ENCODE measurements around the gene SMAD3. TPM values are rescaled to one million over a fixed set of nuclear protein-coding genes. Genes with fewer than 3 reads are reported as not detected.

The SMAD3 gene
- total RNA-seq, 1 donor from 2014 or later = 58.8 TPM

DNA sequence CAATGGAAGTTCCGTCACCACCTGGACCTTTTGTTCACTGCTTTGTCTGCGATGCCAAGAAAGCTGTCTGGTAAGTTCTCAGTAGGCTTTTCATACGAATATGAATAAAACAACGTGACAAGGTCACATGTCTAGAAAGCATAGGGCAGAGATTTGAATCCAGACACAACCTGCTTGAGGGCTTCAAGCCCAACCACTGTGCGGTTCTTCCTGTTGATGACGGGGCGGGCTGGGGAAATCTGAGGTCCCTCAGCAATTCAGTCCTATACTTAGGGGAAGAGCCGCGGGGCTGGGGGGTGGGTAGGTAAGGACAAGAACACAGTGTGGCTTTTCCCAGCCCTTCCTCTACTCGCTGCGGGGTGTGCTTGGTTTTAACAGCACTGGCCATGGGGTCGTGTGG, 32.4 kb upstream of the SMAD3 start:
- intact Hi-C loops (cut with DNase I) = no loop called here
- DNase-seq (ENCODE audit: low spot score) = no peak
- ATAC-seq = no peak

- intact Hi-C loops (cut with DNase I) = no loop called here
- peak; percentile 63 for ATAC-seq
- no peak for DNase-seq (ENCODE audit: low spot score)
Observed at GRCh38 chr15:67033571-67034044, 31.8 kb upstream of the SMAD3 start.

GRCh38 chr15:67035886-67036285, 29.5 kb upstream of the SMAD3 start:
- intact Hi-C loops (cut with DNase I) = no loop called here
- DNase-seq (ENCODE audit: low spot score) (no peak), ATAC-seq (peak; percentile 51)

DNA sequence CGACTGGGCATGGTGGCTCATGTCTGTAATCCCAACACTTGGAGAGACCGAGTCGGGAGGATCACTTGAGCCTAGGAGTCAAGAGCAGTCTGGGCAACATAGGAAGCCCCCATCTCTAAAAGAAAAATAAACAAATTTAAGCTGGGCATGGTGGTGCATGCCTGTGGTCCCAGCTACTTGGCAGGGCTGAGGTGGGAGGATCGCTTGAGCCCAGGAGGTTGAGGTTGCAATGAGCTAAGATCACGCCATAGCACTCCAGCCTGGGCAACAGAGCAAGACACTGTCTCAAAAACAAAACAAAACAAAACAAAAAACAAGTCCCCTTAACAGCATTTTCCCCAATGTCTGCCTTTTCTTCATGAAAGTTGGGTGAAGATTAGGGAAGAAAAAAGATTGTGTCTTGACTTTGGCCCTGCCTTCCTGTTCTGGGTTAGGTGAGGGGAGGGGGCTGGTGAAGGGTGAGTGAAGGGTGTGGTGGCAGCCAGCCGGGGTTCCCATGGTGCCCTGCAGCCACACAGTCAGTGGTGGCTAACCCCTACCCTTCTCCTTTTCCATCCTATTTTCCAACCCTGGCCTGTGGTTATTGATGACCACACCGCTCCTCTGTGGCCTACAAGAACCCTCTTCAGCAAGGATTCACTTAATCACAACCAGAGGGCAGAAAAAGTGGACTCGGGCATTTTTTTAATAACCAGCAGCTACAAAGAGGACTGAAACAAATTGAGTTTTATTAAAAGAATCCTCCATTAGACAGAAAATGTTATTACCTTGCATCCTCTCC, 28.4 kb upstream of the SMAD3 start:
- no peak for DNase-seq (ENCODE audit: low spot score)
- ATAC-seq = no peak
- intact Hi-C loops (cut with DNase I) = no loop called here

DNA sequence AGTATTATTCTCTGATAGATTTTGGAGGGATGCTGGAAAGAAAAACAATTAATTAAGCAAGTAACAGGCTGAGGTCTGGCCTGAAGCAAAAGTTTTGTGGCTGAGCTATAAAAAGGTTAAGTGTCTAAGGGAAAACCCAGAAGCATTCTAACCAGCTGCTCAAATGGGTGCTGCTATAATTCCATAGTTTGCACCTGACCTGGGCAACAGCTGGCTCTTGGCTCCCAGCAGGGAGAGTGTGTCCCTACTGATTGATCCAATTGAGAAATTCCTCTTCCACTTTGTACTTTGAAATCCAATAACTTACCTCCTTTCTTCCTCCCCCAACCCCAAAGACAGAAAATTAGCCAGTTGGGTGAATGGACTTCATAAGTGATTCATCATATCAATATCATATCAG, 27.7 kb upstream of the SMAD3 start:
- DNase-seq (ENCODE audit: low spot score) (no peak), ATAC-seq (no peak)
- intact Hi-C loops (cut with DNase I) = no loop called here

DNA sequence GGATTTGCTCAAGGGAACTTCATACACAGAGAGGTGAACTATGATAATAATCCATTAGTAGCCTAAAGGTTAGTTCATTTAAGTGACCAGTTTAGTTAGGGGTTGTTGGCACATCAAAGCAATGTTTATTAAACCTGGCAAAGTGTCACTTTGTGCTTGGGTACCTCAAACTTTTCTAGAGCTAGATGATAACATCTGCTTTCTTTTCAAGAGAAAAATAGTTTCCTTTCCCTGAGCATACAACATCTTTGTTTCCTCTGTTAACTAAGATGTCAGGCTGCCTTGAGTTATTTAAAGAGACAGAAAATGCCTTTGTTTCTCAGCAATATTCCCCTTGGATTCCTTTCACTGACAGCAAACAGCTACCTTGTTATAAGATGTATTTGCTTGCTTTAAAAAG, 26.7 kb upstream of the SMAD3 start:
- intact Hi-C loops (cut with DNase I) = no loop called here
- no peak for DNase-seq (ENCODE audit: low spot score)
- ATAC-seq = no peak

GRCh38 chr15:67039384-67040075, 25.9 kb upstream of the SMAD3 start:
- intact Hi-C loops (cut with DNase I) = no loop called here
- ATAC-seq (no peak), DNase-seq (ENCODE audit: low spot score) (no peak)

DNA sequence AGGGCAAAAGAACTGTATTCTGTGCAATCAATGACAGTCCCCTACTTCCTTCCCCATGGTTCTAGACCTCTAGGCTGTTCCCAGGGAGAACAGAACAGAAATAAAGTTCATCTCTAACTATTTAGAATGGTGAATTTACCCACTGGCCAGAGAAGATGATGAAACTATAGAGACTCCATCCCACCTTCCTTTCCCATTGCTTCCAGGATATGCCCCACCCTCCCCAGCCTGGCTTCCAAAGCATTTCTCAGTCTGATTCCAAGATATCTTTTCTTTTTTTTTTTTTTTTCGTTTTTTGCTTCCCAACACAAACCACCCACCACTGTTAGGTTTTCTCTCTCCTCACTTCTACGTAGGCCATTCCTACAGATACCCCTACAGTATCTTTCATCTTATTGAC, 25.1 kb upstream of the SMAD3 start:
- ATAC-seq (no peak), DNase-seq (ENCODE audit: low spot score) (no peak)
- intact Hi-C loops (cut with DNase I) = no loop called here

- intact Hi-C loops (cut with DNase I) = no loop called here
- peak; percentile 59 for ATAC-seq
- DNase-seq (ENCODE audit: low spot score) = no peak
Observed at GRCh38 chr15:67042551-67043142, 22.8 kb upstream of the SMAD3 start.

DNA sequence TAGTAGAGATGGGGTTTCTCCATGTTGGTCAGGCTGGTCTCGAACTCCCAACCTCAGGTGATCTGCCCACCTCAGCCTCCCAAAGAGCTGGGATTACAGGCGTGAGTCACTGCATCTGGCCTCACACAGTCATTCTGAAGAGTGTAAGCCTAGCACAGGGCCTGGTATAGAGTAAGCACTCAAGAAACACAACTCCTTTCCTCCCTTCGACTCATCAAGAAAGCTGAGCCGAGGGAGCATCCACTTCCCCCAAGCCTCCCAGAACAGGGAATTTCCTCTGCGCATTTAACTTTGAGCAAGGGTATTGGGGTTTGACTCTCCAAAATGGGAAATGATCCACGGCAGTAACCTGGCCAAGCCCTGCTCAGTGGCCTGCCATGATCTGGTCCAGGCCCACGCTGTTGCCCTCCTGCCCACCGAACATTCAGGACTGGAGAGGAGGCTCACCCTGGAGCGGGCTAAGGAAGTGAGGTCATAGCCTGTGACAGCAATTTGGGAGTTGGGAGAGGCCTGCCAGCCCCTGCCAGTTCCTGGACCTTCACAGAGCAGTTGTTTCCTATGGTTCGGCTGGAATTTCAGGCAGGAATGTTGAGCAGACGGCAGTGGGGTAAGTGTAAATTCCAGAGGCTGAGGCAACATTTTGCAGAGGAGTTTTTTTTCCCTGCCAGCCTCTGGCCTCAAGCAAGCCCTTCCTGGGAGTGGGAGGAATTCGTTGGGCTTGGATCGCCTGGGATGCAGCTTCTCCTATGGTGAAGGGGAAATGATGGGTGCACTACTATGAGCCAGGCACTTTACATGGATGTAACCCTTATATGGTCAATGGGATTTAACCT, 21.2 kb upstream of the SMAD3 start:
- ATAC-seq = peak; percentile 38
- no peak for DNase-seq (ENCODE audit: low spot score)
- intact Hi-C loops (cut with DNase I) = no loop called here

DNA sequence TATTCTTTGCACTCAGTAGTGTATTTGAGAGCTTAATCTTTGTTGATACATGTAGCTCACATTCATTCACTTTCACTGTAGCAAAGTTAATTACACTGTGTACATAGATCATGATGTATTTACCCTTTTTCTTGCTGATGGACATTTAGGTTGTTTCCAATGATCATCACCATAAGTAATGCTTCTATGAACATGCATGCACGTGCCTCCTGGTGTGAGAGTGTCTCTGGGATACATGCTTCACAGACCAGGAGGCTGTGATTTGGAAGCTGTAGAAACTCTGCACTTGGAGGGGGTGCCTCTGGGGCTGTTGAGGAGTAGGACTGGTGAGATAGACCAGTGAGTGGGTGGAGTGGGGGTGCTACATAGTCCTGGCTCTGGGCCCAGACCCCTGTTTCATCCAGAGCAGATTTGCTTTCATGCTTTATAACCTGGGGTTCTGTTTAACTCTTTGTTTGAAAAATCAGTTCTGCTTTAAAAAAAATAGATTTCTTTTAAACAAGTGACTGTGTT, 18.2 kb upstream of the SMAD3 start:
- no peak for ATAC-seq
- intact Hi-C loops (cut with DNase I) = no loop called here
- DNase-seq (ENCODE audit: low spot score) = no peak

- ATAC-seq (peak; percentile 43), DNase-seq (ENCODE audit: low spot score) (no peak)
- intact Hi-C loops (cut with DNase I) = no loop called here
Observed at GRCh38 chr15:67048281-67049279, 16.8 kb upstream of the SMAD3 start.

DNA sequence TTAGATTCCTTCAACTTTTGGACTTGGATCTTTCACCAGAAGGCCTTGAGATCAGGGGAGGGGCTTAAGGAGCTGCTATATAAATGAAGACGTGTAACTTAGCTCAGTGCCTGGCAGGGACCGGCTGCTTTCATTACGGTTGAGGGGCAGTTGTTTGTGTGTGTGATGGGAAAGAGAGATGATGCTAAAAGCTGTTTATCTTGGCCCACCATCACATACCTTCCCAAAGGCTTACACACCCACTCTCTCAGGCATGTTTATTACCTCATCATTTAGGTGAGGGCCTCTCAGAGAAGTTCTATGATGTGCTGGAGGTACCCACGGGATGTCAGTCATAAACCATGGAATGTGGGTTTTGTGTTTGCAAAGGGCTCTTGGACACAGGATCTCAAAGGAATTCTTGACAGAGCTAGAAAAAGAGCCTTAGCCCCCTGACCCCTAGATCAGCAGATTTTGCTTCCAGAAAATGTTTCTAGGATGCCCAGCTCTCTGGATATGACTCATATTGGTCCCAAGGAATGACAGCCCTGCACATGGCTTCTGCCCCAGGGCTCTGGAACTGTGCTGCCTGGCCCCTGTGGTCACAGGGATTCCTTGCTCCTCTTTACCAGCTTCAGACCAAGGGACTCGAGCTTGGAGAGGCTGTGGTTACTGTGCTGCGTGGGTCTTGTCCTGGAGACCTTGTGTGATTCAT, 15.9 kb upstream of the SMAD3 start:
- DNase-seq (ENCODE audit: low spot score) (no peak), ATAC-seq (peak; percentile 54)

DNA sequence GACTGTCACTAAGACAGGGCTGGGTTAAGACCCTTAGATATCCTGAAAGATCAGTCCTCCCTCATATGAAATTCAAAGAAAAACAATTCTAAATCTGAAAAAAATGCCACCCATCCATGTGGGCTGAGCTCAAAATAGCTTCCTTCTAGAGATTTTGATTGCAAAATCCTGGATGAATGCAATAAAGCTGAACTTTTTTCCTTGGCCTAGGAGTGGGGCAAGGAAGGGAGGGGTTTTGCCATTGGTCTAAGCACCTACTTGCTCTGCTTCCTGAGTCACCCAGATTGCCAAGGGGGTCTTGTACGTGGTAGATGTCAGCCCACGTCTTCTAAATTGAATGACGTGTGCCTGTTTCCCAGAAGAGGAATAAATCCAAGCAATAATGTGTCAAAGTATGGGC, 15.3 kb upstream of the SMAD3 start:
- DNase-seq (ENCODE audit: low spot score) = no peak
- intact Hi-C loops (cut with DNase I) = no loop called here
- ATAC-seq = peak; percentile 88

More for the DNA sequence above, 15.9 kb upstream of the SMAD3 start:
- intact Hi-C loops (cut with DNase I) = no loop called here

GRCh38 chr15:67050522-67051087, 14.8 kb upstream of the SMAD3 start:
- DNase-seq (ENCODE audit: low spot score) (no peak), ATAC-seq (no peak)
- intact Hi-C loops (cut with DNase I) = no loop called here

GRCh38 chr15:67051088-67052045, 14.0 kb upstream of the SMAD3 start:
- DNase-seq (ENCODE audit: low spot score) = no peak
- intact Hi-C loops (cut with DNase I) = no loop called here
- ATAC-seq = no peak

Data from sciatic nerve (tissue), 2 donors.